ENCODE measurements around the gene DTX3L.

GRCh38 chr3:122536632-122537001, 27.5 kb upstream of the DTX3L start:
- no peak for TF ChIP-seq POLR2A (IDR thresholded peaks at IDR 0.05)
- TF ChIP-seq CTCF (IDR thresholded peaks at IDR 0.05), result no peak
